Stomach (tissue), 9 donors: Measurements from ENCODE around the gene RTL5. TPM values are rescaled to one million over a fixed set of nuclear protein-coding genes. Genes with fewer than 3 reads are reported as not detected.

Experiments used
- DNase-seq, 2 donors: peaks; one replicate each; pipeline versions ENCODE4 v3.0.0 to v3.0.0-alpha.2; 2013 to 2019
- H3K27ac ChIP-seq, 5 donors: fragments of 200-600 bp in 4 of 5; sonication (generic) in 4 of 5; one replicate each; pipeline ENCODE4 v1.5.1; 2013 to 2019; ENCODE audit warnings: mild to moderate bottlenecking in 1 of 5, moderate library complexity in 1 of 5
- H3K27me3 ChIP-seq, 3 donors: fragments of 200-600 bp; sonication (generic); one replicate each; pipeline ENCODE4 v1.5.1; 2017 to 2019; ENCODE audit warnings: mixed run types in 1 of 3
- H3K36me3 ChIP-seq, 4 donors: fragments of 200-600 bp; sonication (generic); 1 replicate in 3 of 4; 2 replicates in 1 of 4; pipeline ENCODE4 v1.5.1; 2016 to 2019
- H3K4me1 ChIP-seq, 4 donors: fragments of 200-600 bp; sonication (generic); one replicate each; pipeline ENCODE4 v1.5.1; 2016 to 2019
- H3K4me3 ChIP-seq, 4 donors: fragments of 200-600 bp; sonication (generic) in 3 of 4; one replicate each; pipeline ENCODE4 v1.5.1; 2016 to 2019; ENCODE audit warnings: mild to moderate bottlenecking in 1 of 4
- H3K9me3 ChIP-seq, 4 donors: fragments of 200-600 bp; sonication (generic); one replicate each; pipeline ENCODE4 v1.5.1; 2016 to 2019
- CTCF ChIP-seq, 7 experiments: fragments of 450-650 bp in 4 of 7; fragments of 200-600 bp in 3 of 7; sonication (generic) in 3 of 7; IDR thresholded peaks; one replicate each; pipeline ENCODE4 v1.5.1; 2016 to 2019; ENCODE audit warnings: antibody characterized with exemption in 7 of 7, control low read depth in 2 of 7, mild to moderate bottlenecking in 1 of 7
- EP300 ChIP-seq: sonication (generic); formaldehyde crosslinking; IDR thresholded peaks from one replicate; pipeline ENCODE4 v1.6.1; 2017; ENCODE audit warnings: antibody characterized with exemption
- POLR2A ChIP-seq, 4 donors: fragments of 450-650 bp; IDR thresholded peaks; one replicate each; pipeline ENCODE4 v1.6.1; 2016; ENCODE audit warnings: antibody characterized with exemption in 4 of 4, control low read depth in 2 of 4, mild to moderate bottlenecking in 1 of 4, moderate library complexity in 1 of 4
- POLR2AphosphoS5 ChIP-seq, 3 donors: sonication (generic); formaldehyde crosslinking; IDR thresholded peaks; one replicate each; pipeline ENCODE4 v1.6.1; 2016; ENCODE audit warnings: antibody characterized with exemption in 3 of 3
- WGBS, 5 donors: extraction: QIAGEN DNeasy Blood & Tissue Kit in 3 of 5; methylation state at CpG; one replicate each; pipeline versions ENCODE4 v1.1.5 to v1.1.7; 2013 to 2018; 5-methylcytosine and 5-hydroxymethylcytosine counted together
- intact Hi-C: fragments of 100-400 bp; cut with DNase I; formaldehyde crosslinking; loops from one replicate; pipeline ENCODE4 v1.15.1; 2023; ENCODE audit warnings: low total_unique reads
- polyA plus RNA-seq, 3 donors: library from polyadenylated mRNA; stranded (reverse); fragments of 200-250 nt; gene quantifications; one replicate each; pipeline ENCODE4 v1.2.3, GENCODE V29; 2013
- total RNA-seq, 5 donors: library from RNA; depleted of rRNA; stranded (reverse); fragments of >200 nt; gene quantifications; one replicate each; pipeline versions ENCODE4 v1.1.0 to v1.2.3, GENCODE V29; 2014 to 2016
- donor health status: healthy with polysubstance abuse.
- donor health status: Bipolar disorder and iron deficiency.
- donor health status: healthy.

The RTL5 gene
- total and polyA plus RNA-seq, 8 donors: 0.58 to 5.4 (median 2.6) TPM

- peak in 1 of 2 donors; percentile 84 for DNase-seq
- peak overlapping the region in 4 of 5 donors; percentile 29 to 80 (median 66) for H3K27ac ChIP-seq
- 54 to 67% (median 56%) methylated on average over 5 to 11 of the region's 11 CpGs for WGBS, 5 donors
- TF ChIP-seq CTCF (IDR thresholded peaks at IDR 0.05) (no peak), EP300 (no peak), POLR2A (IDR thresholded peaks at IDR 0.05) (no peak), POLR2AphosphoS5 (IDR thresholded peaks at IDR 0.05) (no peak)
- H3K36me3 ChIP-seq: no peaks in the 10 kb centered on the region
- H3K27me3 ChIP-seq: peaks cover 0 to 14% (median 0%) of the 10 kb centered on the region in 3 donors
- intact Hi-C loops: no loop called here
- no peak overlapping the region for H3K4me3 ChIP-seq
- H3K4me1 ChIP-seq: peaks cover 11 to 79% (median 40%) of the 10 kb centered on the region in 4 donors
- H3K9me3 ChIP-seq: no peaks in the 10 kb centered on the region
Measured at GRCh38 chrX:72123471-72124185, 8.1 kb downstream of the RTL5 start.

- intact Hi-C loops: no loop called here
- no peak for TF ChIP-seq POLR2A (IDR thresholded peaks at IDR 0.05)
- TF ChIP-seq CTCF (IDR thresholded peaks at IDR 0.05): no peak
- TF ChIP-seq POLR2AphosphoS5 (IDR thresholded peaks at IDR 0.05): no peak
- TF ChIP-seq EP300: no peak
- Histone ChIP-seq H3K4me3 (no peak overlapping the region), H3K4me1 (peaks cover 11 to 71% (median 40%) of the 10 kb centered on the region in 4 donors), H3K9me3 (no peaks in the 10 kb centered on the region), H3K27ac (peak overlapping the region in 3 of 5 donors; percentile 67 to 80 (median 68)), H3K27me3 (peaks cover 0 to 14% (median 0%) of the 10 kb centered on the region in 3 donors), H3K36me3 (no peaks in the 10 kb centered on the region)
- no peak for DNase-seq
- 67 to 86% (median 76%) methylated on average over 6 of the region's 6 CpGs for WGBS, 5 donors
Measured at GRCh38 chrX:72122621-72123337, 8.9 kb downstream of the RTL5 start.

DNA sequence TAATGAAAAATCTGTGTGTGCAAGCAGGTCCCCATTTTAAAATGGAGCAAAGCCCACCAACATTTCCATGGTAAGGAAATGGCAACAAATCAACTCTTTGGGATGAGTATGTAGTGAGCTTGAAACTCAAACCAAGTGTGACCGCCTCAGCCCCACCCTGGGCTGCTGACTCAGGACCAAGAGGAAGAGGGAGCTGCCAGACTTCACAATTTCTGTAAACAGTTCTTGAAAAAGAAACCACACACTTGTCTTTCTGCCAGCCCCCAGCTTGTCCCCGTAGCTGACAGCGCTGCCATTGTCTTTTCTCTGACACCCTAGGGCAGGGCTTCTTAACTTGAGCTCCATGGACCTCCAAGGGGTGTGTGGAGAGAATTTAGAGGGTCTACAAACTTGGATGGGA is 10.3 kb downstream of the RTL5 start:
- Histone ChIP-seq H3K4me3 (no peak overlapping the region), H3K9me3 (no peaks in the 10 kb centered on the region), H3K27ac (peak overlapping the region in 4 of 5 donors; percentile 46 to 80 (median 71)), H3K36me3 (no peaks in the 10 kb centered on the region), H3K4me1 (peaks cover 11 to 57% (median 37%) of the 10 kb centered on the region in 4 donors), H3K27me3 (peaks cover 0 to 4% (median 0%) of the 10 kb centered on the region in 3 donors)
- WGBS, 5 donors: 7 to 23% (median 18%) methylated on average over 2 to 3 of the region's 3 CpGs
- DNase-seq: peak; percentile 49 to 66
- intact Hi-C loops: no loop called here
- TF ChIP-seq POLR2AphosphoS5 (IDR thresholded peaks at IDR 0.05) (peak in 1 of 3 donors; percentile 56), EP300 (no peak)

DNA sequence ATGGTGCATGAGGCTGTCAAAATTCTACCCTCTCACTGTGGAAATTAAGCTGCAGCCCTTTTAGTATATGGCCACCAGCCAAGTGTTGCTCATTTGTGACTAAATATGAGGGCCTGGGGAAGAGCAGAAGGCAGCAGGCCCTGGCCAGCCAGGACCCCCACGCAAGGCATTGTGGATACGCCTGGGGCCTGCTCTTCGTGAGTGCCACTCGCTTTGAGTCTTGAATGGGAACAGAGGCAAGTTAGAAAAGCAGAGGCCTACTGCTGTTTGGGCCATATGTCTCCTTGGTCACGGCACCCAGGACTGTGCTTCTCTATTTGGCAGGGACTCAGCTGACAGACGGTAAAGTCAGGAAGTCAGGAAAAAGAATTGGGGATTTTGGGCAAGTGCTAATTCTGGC is 10.9 kb downstream of the RTL5 start:
- no peaks in the 10 kb centered on the region for H3K9me3 ChIP-seq
- H3K36me3 ChIP-seq: no peaks in the 10 kb centered on the region
- no peak for TF ChIP-seq POLR2A (IDR thresholded peaks at IDR 0.05)
- no peak for TF ChIP-seq EP300
- TF ChIP-seq POLR2AphosphoS5 (IDR thresholded peaks at IDR 0.05): no peak
- TF ChIP-seq CTCF (IDR thresholded peaks at IDR 0.05): no peak
- peaks cover 0 to 4% (median 0%) of the 10 kb centered on the region in 3 donors for H3K27me3 ChIP-seq
- intact Hi-C loops: no loop called here
- H3K4me1 ChIP-seq: peaks cover 7 to 51% (median 32%) of the 10 kb centered on the region in 4 donors
- 25 to 74% (median 63%) methylated on average over 5 to 6 of the region's 6 CpGs for WGBS, 5 donors
- DNase-seq: no peak
- H3K27ac ChIP-seq: peak overlapping the region in 4 of 5 donors; percentile 46 to 80 (median 71)
- no peak overlapping the region for H3K4me3 ChIP-seq
